T-helper 17 cell (primary cell): ENCODE data around the gene RIIAD1. TPM values are rescaled to one million over a fixed set of nuclear protein-coding genes. Genes with fewer than 3 reads are reported as not detected.

ENCODE experiments used
- ATAC-seq: fragments of 150-1000 bp; cut with Tn5 transposase; 2 replicates; pipeline ENCODE4 v1.10.0; 2021; ENCODE audit warnings: mild to moderate bottlenecking, moderate library complexity
- DNase-seq, 3 donors: peaks; one replicate each; pipeline versions ENCODE4 v3.0.0 to v3.0.0-alpha.2; 2020 to 2021
- H3K9me3 ChIP-seq: one replicate; pipeline ENCODE4 v1.7.0; 2013; ENCODE audit warnings: low read length, mild to moderate bottlenecking; ENCODE audit not compliant: control insufficient read depth, poor library complexity, severe bottlenecking
- H3K27ac Mint-ChIP-seq: one replicate; pipeline ENCODE4 v1.8.0; 2022; ENCODE audit warnings: mild to moderate bottlenecking, moderate library complexity, mixed read lengths
- H3K27me3 Mint-ChIP-seq: one replicate; pipeline ENCODE4 v1.8.0; 2022; ENCODE audit warnings: mixed read lengths
- H3K36me3 Mint-ChIP-seq: one replicate; pipeline ENCODE4 v1.8.0; 2022; ENCODE audit warnings: low read depth, mixed read lengths
- H3K4me1 Mint-ChIP-seq: one replicate; pipeline ENCODE4 v1.8.0; 2022; ENCODE audit warnings: mild to moderate bottlenecking, mixed read lengths
- H3K4me3 Mint-ChIP-seq: one replicate; pipeline ENCODE4 v1.8.0; 2022; ENCODE audit warnings: mild to moderate bottlenecking, moderate library complexity, mixed read lengths
- total RNA-seq, 4 donors: library from RNA in 2 of 4; stranded (reverse) in 2 of 4; gene quantifications; one replicate each; pipeline ENCODE4 v1.2.3 and lab custom pipeline; 2022 to 2026

The RIIAD1 gene
- total RNA-seq, 2 donors from 2014 or later: not detected

DNA sequence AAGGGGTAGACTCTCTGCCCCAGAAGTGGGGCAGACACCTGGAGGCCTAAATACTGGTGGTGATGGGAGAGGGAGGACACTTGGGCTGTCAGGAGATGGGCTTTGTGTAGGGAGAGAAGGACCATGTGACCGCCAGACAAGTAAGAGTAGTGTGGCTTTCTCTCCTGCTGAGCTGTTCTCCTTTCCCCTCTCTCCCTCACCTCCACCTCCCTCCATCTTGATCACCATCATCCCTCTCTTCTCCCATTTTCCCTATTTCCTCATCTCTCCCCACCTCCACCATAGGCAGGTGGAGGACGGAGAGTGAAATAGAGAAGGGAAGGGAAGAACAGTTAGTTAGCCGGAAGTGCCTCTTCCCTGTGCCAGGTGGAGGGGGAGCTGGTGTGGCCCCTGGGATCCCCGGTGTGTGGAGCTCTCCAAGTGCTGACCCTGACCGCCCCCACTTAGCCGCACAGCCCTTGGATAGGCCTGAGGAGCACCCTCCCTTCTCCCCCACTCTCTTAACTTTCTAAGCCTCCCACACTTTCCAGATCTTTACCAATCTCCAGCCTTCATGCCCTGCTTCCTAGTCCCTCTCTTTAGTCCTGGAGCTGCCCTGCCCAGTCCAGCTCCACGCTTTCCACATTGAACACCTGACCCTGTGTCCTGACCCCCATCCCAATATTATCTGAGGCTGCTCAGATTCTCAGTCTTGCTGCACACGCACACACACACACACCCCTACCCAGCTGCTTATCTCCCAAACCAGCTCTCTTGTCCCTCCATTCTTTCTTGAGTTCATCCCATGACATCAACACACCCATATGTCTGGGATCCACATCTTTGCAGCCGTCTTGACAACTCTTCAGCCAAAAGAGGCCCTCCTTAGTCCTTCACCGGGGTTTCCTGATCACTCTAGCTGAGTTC, 6.2 kb upstream of the RIIAD1 start:
- peaks cover 10% of the 10 kb centered on the region for H3K36me3 Mint-ChIP-seq
- H3K27ac Mint-ChIP-seq: no peak overlapping the region
- H3K4me1 Mint-ChIP-seq: peaks cover 9% of the 10 kb centered on the region
- H3K4me3 Mint-ChIP-seq: peak overlapping the region; percentile 63
- no peak for ATAC-seq
- peaks cover 75% of the 10 kb centered on the region for H3K27me3 Mint-ChIP-seq
- no peak for DNase-seq
- H3K9me3 ChIP-seq: no peaks in the 10 kb centered on the region

DNA sequence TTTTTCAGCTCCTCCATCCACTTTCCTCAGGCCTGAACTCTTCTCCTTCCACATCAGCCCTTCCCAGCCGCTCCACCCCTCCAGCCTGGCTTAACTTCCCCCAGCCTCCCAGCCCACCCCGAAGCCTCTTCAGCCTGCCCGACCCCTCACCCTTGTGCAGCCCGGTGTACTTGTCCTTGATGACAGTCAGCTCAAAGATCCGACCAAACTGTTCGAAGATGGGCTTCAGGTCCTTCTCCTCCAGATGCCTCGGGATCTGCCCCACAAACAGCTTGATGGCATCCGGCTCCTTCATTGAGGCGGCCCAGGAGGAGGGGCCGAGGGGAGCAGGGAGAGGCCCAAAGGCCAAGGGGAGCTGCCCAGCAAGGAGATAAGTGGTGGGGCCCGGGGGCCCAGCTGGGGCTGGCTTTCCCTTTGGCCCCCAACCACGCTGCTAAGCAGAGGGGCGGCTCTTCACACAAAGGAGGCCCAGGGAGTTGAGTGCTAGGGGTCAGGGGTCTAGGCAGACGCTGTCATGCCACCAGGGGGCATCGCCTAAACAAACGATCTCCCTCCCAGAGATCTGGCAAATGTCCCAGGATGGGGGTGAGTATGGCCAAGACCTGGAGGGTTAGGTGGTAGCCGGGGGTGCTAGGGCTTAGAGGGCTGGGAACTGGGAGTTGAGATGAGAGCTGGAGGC, 5.5 kb upstream of the RIIAD1 start:
- H3K9me3 ChIP-seq: no peaks in the 10 kb centered on the region
- Mint-ChIP-seq H3K4me3 (peak overlapping the region; percentile 63), H3K27ac (no peak overlapping the region), H3K4me1 (peaks cover 16% of the 10 kb centered on the region), H3K27me3 (peaks cover 82% of the 10 kb centered on the region), H3K36me3 (peaks cover 10% of the 10 kb centered on the region)
- DNase-seq (no peak), ATAC-seq (no peak)

DNA sequence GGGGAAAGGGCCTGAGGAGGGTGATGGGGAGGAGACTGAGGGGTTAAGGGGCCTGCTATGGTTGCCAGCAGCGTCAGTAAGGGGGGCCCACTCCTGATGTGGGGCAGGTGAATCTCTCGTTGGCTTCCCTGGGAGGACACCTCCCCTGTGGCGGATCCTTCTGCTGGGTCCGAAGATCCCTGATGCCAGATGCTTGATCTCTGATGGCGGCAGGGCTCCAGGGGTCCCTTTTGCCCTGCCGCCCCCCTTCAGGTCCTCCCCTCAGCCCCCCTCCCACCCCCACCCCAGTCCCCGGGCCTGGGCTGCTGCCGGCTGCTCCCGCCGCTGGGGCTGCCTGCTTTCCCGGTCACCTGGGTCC, 4.9 kb upstream of the RIIAD1 start:
- peaks cover 19% of the 10 kb centered on the region for H3K4me1 Mint-ChIP-seq
- no peaks in the 10 kb centered on the region for H3K9me3 ChIP-seq
- H3K27me3 Mint-ChIP-seq: peaks cover 83% of the 10 kb centered on the region
- DNase-seq: no peak
- peak overlapping the region; percentile 49 for H3K4me3 Mint-ChIP-seq
- no peak overlapping the region for H3K27ac Mint-ChIP-seq
- ATAC-seq: no peak
- peaks cover 10% of the 10 kb centered on the region for H3K36me3 Mint-ChIP-seq

DNA sequence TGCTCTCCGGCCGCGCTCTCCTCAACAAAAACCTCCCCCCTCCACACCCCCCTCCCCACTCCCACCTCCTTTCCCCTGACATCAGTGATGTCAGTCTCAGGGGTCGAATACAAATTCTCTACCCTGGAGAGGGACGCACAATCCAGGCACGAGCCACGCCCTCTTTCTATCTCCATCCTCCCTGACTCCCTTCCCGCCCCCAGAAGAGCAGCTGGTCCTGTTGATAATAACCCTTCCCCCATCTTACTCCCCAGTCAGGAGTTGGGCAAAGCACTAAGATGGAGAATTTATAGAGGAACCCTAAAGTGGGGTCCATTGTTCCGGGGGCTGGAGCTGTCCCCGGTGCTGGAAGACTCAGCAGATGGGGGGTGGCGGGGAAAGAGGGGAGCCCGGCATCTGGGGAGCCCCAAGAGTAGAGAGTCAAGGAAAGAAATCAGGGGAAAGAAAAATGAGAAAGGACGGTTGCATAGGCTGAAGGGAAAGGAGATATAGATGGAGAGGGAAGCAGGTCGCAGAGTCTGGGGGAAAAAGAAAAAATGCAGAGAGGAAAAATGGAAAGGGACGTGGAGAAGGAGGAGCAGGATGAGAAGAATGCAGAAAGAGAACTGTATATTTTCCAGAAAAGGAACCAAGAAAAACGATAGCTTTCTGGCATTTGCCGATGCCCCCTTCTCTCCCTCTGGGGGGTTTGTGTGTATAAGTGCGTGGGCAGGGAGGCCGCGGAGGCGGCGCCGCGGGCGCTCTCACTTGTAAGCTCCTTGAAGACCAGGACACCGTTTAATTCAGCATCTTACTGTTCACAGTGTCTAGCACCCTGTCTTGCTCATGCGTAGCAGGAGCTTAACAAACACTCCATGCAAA, 4.3 kb upstream of the RIIAD1 start, which contains the start of gene CELF3:
Gene CELF3 (minus strand): TSS at position 33 of the 861 bp plus-strand sequence. CDS start 783 bp downstream, outside the sequence.
- H3K27ac Mint-ChIP-seq: no peak within 1 kb of the TSS
- DNase-seq: peak in 1 of 3 donors; percentile 18
- no peaks in the 10 kb centered on the region for H3K9me3 ChIP-seq
- ATAC-seq: peak; percentile 46
- peaks cover 83% of the 10 kb centered on the region for H3K27me3 Mint-ChIP-seq
- H3K4me1 Mint-ChIP-seq: peaks cover 22% of the 10 kb centered on the region
- peak within 1 kb of the TSS; percentile 63 for H3K4me3 Mint-ChIP-seq
- peaks cover 10% of the 10 kb centered on the region for H3K36me3 Mint-ChIP-seq

DNA sequence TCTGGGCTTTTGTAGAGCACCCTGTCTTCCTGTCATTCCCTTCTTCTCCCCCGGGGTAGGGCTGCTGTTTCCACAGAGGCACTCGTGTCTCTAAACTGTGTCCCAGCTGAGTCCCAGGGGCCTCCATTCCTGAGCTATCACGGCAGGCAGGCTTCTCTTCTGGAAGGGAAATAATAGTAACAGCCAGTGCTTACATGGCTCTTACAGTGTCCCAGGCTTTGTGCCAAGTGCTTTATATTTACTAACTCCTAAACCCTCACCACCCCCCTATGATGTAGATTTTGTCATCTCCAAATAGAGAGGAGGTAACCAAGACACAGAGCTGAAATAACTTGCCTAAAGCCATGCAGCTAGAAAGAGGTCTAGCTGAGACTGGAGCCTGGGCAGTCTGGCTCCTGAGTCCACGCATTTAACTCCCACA, 3.3 kb upstream of the RIIAD1 start:
- H3K9me3 ChIP-seq: no peaks in the 10 kb centered on the region
- peaks cover 22% of the 10 kb centered on the region for H3K4me1 Mint-ChIP-seq
- ATAC-seq: no peak
- H3K27ac Mint-ChIP-seq: no peak overlapping the region
- no peak for DNase-seq
- peaks cover 74% of the 10 kb centered on the region for H3K27me3 Mint-ChIP-seq
- H3K4me3 Mint-ChIP-seq: peak overlapping the region; percentile 22
- peaks cover 8% of the 10 kb centered on the region for H3K36me3 Mint-ChIP-seq

DNA sequence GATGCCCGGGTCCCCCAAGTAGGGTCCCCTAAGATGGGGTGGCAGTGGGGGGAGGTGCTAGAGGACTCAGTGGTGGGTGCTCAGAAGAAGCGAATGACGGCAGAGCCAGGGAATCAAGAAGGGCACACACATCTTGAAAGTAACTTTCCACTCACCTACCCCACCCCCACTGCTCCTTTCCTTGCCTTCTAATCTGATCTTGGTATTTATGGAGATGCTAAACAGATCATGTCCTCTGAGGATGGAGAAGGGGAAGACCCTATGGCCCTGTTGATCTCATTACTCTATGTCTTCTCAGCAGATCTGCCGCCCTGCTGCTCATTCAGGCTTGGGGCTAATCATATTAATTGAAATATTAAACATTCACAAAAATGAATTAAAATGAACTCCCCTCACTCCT, 2.7 kb upstream of the RIIAD1 start:
- H3K4me3 Mint-ChIP-seq: no peak overlapping the region
- DNase-seq (no peak), ATAC-seq (no peak)
- H3K27me3 Mint-ChIP-seq: peaks cover 69% of the 10 kb centered on the region
- H3K4me1 Mint-ChIP-seq: peaks cover 22% of the 10 kb centered on the region
- no peak overlapping the region for H3K27ac Mint-ChIP-seq
- no peaks in the 10 kb centered on the region for H3K9me3 ChIP-seq
- H3K36me3 Mint-ChIP-seq: peaks cover 8% of the 10 kb centered on the region

DNA sequence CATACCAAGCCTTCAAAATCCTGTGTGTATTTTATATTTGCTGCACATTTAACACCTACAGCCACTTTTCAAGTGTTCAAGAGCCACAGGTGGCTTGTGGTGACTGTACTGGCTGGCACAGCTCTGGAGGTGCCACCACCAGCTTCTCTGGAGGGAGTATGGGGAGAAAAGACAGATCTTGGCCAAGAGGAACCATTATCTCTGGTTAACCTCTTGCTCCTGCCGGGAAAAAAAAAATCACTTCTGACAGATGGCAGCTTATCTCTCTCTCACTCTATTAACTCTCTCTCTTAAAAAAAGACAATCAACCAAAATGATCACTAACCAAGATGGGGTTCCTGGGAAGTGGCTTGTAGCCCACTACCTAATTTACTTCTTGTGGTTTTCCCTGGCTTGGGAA, 1.2 kb upstream of the RIIAD1 start:
- Mint-ChIP-seq H3K4me3 (peak overlapping the region; percentile 86), H3K27ac (no peak overlapping the region), H3K27me3 (peaks cover 69% of the 10 kb centered on the region)

DNA sequence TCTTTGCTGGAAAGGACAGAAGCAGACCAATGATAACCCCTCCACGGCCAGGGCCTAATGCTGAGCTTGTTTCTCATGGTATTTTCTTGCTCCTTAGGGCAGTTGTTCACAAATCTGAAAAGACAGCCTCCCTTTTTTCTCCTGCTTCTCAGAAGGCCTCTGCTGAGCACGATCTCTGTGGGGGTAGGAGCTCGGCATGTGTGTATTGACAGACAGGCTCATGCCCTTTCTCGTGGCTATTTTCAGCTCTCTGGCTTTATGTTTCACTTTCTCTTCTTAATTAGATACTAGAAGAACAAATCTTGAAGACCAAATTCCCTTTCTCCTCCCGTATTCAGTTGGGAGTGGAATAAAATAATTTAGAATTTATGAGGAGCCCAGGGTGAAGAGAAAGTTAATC, 768 bp upstream of the RIIAD1 start:
- H3K27ac Mint-ChIP-seq: no peak overlapping the region
- peaks cover under 1% of the 10 kb centered on the region for H3K36me3 Mint-ChIP-seq
- H3K4me1 Mint-ChIP-seq: peaks cover 19% of the 10 kb centered on the region
- no peaks in the 10 kb centered on the region for H3K9me3 ChIP-seq
- peaks cover 69% of the 10 kb centered on the region for H3K27me3 Mint-ChIP-seq
- ATAC-seq: no peak
- DNase-seq: no peak
- H3K4me3 Mint-ChIP-seq: peak overlapping the region; percentile 86

More for the DNA sequence above, 1.2 kb upstream of the RIIAD1 start:
- no peak for DNase-seq
- ATAC-seq: no peak
- Mint-ChIP-seq H3K36me3 (peaks cover 5% of the 10 kb centered on the region), H3K4me1 (peaks cover 22% of the 10 kb centered on the region)
- no peaks in the 10 kb centered on the region for H3K9me3 ChIP-seq

DNA sequence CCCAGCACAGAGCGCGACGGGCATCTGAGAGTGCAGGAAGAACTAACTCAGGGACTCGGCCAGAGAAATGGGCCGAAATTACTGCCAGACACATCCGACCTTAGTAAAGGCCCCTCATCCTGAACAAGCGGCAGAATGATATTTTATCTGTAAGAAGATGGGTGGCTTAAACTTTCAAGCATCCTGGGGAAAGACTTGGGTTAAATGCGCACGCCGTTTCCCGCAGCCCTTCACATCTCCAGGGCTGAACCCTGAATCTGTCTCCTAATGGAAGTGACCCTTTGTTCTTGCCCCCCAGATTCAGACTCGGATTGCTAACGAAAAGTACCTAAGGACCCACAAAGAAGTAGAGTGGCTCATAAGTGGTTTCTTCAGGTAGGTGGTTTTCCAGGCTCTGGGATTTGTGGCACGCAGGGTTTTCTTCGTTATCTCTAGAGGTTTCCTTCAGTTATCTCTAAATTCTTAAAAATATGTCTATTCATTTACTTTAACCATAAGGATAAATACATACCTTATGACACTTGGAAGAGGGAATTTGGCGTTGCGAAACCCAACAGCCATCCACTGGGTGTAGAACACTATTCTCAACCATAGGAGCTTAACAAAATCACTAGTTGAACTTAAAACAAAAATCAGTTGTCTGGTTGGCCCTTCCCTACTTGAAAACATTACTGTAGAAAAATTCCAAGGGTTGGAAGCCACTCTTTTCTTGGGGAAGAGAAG, 627 bp downstream of the RIIAD1 start:
- DNase-seq: no peak
- Mint-ChIP-seq H3K4me1 (peaks cover 18% of the 10 kb centered on the region), H3K27ac (no peak overlapping the region), H3K4me3 (peak overlapping the region; percentile 86), H3K36me3 (peaks cover 3% of the 10 kb centered on the region), H3K27me3 (peaks cover 73% of the 10 kb centered on the region)
- no peak for ATAC-seq
- no peaks in the 10 kb centered on the region for H3K9me3 ChIP-seq

DNA sequence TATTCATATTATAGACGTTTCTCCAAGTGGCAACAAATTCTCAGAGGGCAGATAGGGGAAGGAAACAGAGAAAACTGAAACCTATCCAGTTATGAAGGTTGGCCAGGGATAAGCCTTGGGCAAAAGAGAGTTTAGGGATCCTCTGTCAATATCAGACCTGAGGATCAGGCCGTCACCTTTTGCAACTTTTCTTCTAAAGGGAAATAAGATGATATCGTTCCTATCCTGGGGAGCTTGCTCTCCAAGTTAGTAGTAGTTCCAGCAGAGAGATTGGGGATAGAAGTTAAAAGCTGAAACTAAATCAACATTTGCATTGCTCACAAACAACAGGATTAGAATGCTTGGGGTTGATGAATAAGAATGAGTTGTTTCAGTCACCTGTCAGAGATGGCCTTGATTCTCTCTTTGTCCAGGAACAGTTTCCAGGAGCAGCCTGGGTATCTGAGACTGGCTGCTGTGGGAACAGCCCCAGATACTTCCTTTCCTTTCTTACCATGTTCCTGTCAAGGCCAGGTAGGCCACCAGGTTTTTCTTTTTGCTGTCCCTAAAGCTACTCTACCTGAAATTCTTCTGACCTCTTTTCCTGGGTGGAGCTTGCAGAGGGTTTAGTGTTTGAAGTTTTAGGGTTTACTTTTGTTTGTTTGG, 2.5 kb downstream of the RIIAD1 start:
- Mint-ChIP-seq H3K27ac (no peak overlapping the region), H3K4me1 (peaks cover 15% of the 10 kb centered on the region), H3K4me3 (no peak overlapping the region), H3K27me3 (peaks cover 67% of the 10 kb centered on the region), H3K36me3 (peaks cover 4% of the 10 kb centered on the region)
- DNase-seq (no peak), ATAC-seq (no peak)
- no peaks in the 10 kb centered on the region for H3K9me3 ChIP-seq

DNA sequence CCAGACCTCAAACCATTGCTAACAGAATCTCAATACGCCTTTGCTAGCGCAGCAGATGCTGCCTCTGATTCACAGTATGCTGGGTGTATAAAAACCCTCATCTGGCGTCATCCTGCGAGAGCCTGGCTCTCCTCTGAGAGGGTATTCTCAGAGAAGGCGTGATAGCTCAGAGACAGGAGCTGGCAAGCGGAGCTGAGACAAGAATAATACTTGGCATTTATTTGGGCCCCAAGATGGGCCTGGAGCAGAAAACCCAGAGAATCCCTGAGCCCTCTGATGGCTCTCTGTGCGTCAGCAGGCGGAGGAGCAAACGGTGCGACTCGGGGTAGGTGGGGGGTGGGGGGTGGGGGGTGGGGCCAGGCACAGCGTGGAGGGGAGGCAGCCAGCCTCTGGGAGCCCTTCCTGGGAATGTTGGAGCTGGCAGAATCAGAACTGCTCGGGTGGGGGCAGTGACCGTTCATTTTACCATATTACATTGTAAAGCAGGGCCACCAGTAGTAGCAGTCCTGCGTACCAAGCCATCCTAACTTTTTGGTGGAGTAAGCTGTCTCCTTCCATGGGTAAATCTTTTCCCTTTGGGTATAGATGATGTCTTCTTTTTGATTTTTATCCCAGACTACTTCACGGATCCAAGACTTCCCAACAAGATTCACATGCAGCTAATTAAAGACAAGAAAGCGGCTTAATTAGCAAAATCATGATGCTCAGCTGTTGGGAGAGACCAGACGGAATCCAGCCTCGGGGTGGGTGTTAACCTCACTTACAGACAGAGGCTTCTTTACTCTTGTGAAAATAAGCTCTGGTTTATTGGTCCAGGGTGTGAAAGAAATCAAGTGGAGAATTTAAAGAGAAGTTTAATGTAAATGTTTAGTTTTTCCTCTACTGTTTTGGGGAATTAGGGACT, 7.1 kb downstream of the RIIAD1 start:
- peaks cover 8% of the 10 kb centered on the region for H3K36me3 Mint-ChIP-seq
- no peak overlapping the region for H3K4me3 Mint-ChIP-seq
- peaks cover 85% of the 10 kb centered on the region for H3K27me3 Mint-ChIP-seq
- peaks cover 2% of the 10 kb centered on the region for H3K4me1 Mint-ChIP-seq
- no peak overlapping the region for H3K27ac Mint-ChIP-seq
- DNase-seq: no peak
- H3K9me3 ChIP-seq: no peaks in the 10 kb centered on the region
- no peak for ATAC-seq
